GM12865 (cell line): Measurements from ENCODE around the gene FBXW11.

ENCODE experiments used
- DNase-seq: peaks from one replicate; pipeline ENCODE4 v3.0.0; 2010; ENCODE audit warnings: low read depth
- H3K4me3 ChIP-seq: 2 replicates; pipeline ENCODE4 v1.5.1; 2011; ENCODE audit warnings: mild to moderate bottlenecking, low read depth, low read length, control low read depth
- TF ChIP-seq, protein P1 (sequence below): IDR thresholded peaks from 2 replicates; pipeline ENCODE4 v1.5.1; 2011; ENCODE audit warnings: low read length, control low read depth, low read depth, inconsistent platforms; ENCODE audit not compliant: insufficient read depth; ENCODE audit errors: missing control alignments

FBXW11 gene

GRCh38 chr5:171938358-171938757, 68.1 kb downstream of the FBXW11 start:
- H3K4me3 ChIP-seq: no peak overlapping the region
- no peak for DNase-seq
- TF ChIP-seq, protein P1, sequence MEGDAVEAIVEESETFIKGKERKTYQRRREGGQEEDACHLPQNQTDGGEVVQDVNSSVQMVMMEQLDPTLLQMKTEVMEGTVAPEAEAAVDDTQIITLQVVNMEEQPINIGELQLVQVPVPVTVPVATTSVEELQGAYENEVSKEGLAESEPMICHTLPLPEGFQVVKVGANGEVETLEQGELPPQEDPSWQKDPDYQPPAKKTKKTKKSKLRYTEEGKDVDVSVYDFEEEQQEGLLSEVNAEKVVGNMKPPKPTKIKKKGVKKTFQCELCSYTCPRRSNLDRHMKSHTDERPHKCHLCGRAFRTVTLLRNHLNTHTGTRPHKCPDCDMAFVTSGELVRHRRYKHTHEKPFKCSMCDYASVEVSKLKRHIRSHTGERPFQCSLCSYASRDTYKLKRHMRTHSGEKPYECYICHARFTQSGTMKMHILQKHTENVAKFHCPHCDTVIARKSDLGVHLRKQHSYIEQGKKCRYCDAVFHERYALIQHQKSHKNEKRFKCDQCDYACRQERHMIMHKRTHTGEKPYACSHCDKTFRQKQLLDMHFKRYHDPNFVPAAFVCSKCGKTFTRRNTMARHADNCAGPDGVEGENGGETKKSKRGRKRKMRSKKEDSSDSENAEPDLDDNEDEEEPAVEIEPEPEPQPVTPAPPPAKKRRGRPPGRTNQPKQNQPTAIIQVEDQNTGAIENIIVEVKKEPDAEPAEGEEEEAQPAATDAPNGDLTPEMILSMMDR: no peak

- TF ChIP-seq, protein P1: no peak
- no peak for DNase-seq
- H3K4me3 ChIP-seq: no peak overlapping the region
Measured at GRCh38 chr5:171937351-171937750, 69.1 kb downstream of the FBXW11 start.

- TF ChIP-seq, protein P1: no peak
- H3K4me3 ChIP-seq: no peak overlapping the region
- DNase-seq: no peak
Measured at GRCh38 chr5:171934586-171934985, 71.9 kb downstream of the FBXW11 start.

- peak; percentile 30 for DNase-seq
- TF ChIP-seq, protein P1: no peak
- H3K4me3 ChIP-seq: no peak overlapping the region
Measured at GRCh38 chr5:171931163-171931562, 75.3 kb downstream of the FBXW11 start.

GRCh38 chr5:171927345-171927941, 79.0 kb downstream of the FBXW11 start:
- TF ChIP-seq, protein P1: no peak
- no peak overlapping the region for H3K4me3 ChIP-seq
- no peak for DNase-seq

DNA sequence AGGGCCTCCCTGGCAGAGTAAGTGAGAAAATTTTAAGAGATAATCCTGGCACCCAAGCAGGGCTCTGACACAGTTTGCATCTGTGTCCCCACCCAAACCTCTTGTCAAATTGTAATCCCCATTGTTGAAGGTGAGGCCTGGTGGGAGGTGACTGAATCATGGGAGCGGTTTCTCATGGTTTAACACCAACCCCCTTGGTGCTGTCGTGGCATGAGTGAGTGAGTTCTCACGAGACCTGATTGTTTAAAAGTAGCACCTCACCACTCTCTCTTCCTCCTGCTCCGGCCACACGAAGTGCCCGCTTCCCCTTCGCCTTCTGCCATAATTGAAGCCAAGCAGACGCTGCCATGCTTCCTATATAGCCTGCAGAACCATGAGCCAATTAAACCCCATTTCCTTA, 80.1 kb downstream of the FBXW11 start:
- TF ChIP-seq, protein P1: no peak
- DNase-seq: peak; percentile 40
- H3K4me3 ChIP-seq: no peak overlapping the region

- DNase-seq: no peak
- no peak overlapping the region for H3K4me3 ChIP-seq
- TF ChIP-seq, protein P1: no peak
Measured at GRCh38 chr5:171924493-171925122, 81.8 kb downstream of the FBXW11 start.
